HepG2 (cell line): ENCODE results near the gene TAOK3. TPM values are rescaled to one million over a fixed set of nuclear protein-coding genes. Genes with fewer than 3 reads are reported as not detected.

Source experiments
- ARID5B ChIP-seq: IDR thresholded peaks from 2 replicates; pipeline ENCODE4 v1.4.0; 2020; ENCODE audit warnings: mild to moderate bottlenecking, missing genetic modification reagents
- E2F1 ChIP-seq: sonication (generic); formaldehyde crosslinking; IDR thresholded peaks from 2 replicates; pipeline ENCODE4 v1.5.0; 2020; ENCODE audit warnings: missing genetic modification reagents
- GMEB1 ChIP-seq: sonication (generic); formaldehyde crosslinking; IDR thresholded peaks from 2 replicates; pipeline ENCODE4 v1.5.1; 2020; ENCODE audit warnings: missing genetic modification reagents, mild to moderate bottlenecking, borderline replicate concordance
- GTF3A ChIP-seq: sonication (generic); formaldehyde crosslinking; conservative IDR thresholded peaks from 2 replicates; pipeline ENCODE4 v1.4.0; 2020; ENCODE audit warnings: mild to moderate bottlenecking, missing genetic modification reagents
- HOXA5 ChIP-seq: sonication (generic); formaldehyde crosslinking; IDR thresholded peaks from 2 replicates; pipeline ENCODE4 v1.4.0; 2020; ENCODE audit warnings: missing genetic modification reagents
- IKZF1 ChIP-seq: fragments of 450-650 bp; IDR thresholded peaks from 2 replicates; pipeline ENCODE4 v1.7.1; 2016
- KDM6A ChIP-seq: IDR thresholded peaks from 2 replicates; pipeline ENCODE4 v1.6.1; 2016; ENCODE audit warnings: low read depth
- PITX1 ChIP-seq: sonication (generic); formaldehyde crosslinking; IDR thresholded peaks from 2 replicates; pipeline ENCODE4 v1.5.1; 2020; ENCODE audit warnings: mild to moderate bottlenecking, missing genetic modification reagents
- SOX13 ChIP-seq, 3 experiments: fragments of 450-650 bp in 1 of 3; sonication (generic) in 1 of 3; formaldehyde crosslinking in 1 of 3; IDR thresholded peaks in 2 of 3; conservative IDR thresholded peaks in 1 of 3; 2 replicates each; pipeline versions ENCODE4 v1.5.0 to v1.6.1; 2016 to 2020; ENCODE audit warnings: antibody characterized with exemption in 1 of 3, mild to moderate bottlenecking in 1 of 3, missing compliant biosample characterization in 1 of 3, missing genetic modification reagents in 1 of 3, moderate library complexity in 1 of 3
- SP2 ChIP-seq: sonication (generic); formaldehyde crosslinking; IDR thresholded peaks from 2 replicates; pipeline ENCODE4 v1.5.1; 2020; ENCODE audit warnings: mild to moderate bottlenecking, missing genetic modification reagents
- SUZ12 ChIP-seq: fragments of 150-350 bp; IDR thresholded peaks from 2 replicates; pipeline ENCODE4 v1.6.1; 2014; ENCODE audit warnings: low read depth, low read length
- TCF12 ChIP-seq, 2 experiments: fragments of 450-650 bp in 1 of 2; sonication (generic) in 1 of 2; formaldehyde crosslinking in 1 of 2; IDR thresholded peaks; 2 replicates each; pipeline versions ENCODE4 v1.6.1 to v1.8.0; 2017 to 2022; ENCODE audit warnings: antibody characterized with exemption in 1 of 2, mild to moderate bottlenecking in 1 of 2, missing genetic modification reagents in 1 of 2, moderate library complexity in 1 of 2
- WIZ ChIP-seq: sonication (generic); formaldehyde crosslinking; IDR thresholded peaks from 2 replicates; pipeline ENCODE4 v1.5.1; 2020; ENCODE audit warnings: mild to moderate bottlenecking, missing genetic modification reagents
- YY1 ChIP-seq: IDR thresholded peaks from 2 replicates; pipeline ENCODE4 v1.6.1; 2011; ENCODE audit warnings: low read length, low read depth, moderate library complexity, mild to moderate bottlenecking; ENCODE audit not compliant: insufficient read depth, insufficient replicate concordance
- ZBTB7A ChIP-seq: sonication (generic); formaldehyde crosslinking; IDR thresholded peaks from 2 replicates; pipeline ENCODE4 v1.8.0; 2022; ENCODE audit warnings: mild to moderate bottlenecking, missing genetic modification reagents
- ZNF180 ChIP-seq: sonication (generic); formaldehyde crosslinking; IDR thresholded peaks from 2 replicates; pipeline ENCODE4 v1.4.0; 2020; ENCODE audit warnings: low read depth, missing genetic modification reagents, borderline replicate concordance
- ZNF317 ChIP-seq: sonication (generic); formaldehyde crosslinking; IDR thresholded peaks from 2 replicates; pipeline ENCODE4 v1.5.0; 2020; ENCODE audit warnings: mild to moderate bottlenecking, missing genetic modification reagents
- ZNF639 ChIP-seq: conservative IDR thresholded peaks from 2 replicates; pipeline ENCODE4 v1.6.1; 2018; ENCODE audit warnings: missing genetic modification reagents
- ZSCAN9 ChIP-seq: IDR thresholded peaks from 2 replicates; pipeline ENCODE4 v1.6.1; 2016; ENCODE audit warnings: borderline replicate concordance
- polyA plus RNA-seq, 8 experiments: library from polyadenylated mRNA; depleted of rRNA in 3 of 8; stranded (reverse) in 7 of 8; unstranded in 1 of 8; fragments of >200 nt; fragmentation: Illumina TruSeq in 4 of 8; extraction: Trizol in 4 of 8; gene quantifications; 2 replicates each; pipeline versions ENCODE4 v1.2.1 to v1.2.3, GENCODE V29; 2011 to 2016; ENCODE audit warnings: low read depth in 4 of 8, missing spikeins in 1 of 8, mixed read lengths in 1 of 8; ENCODE audit not compliant: insufficient read depth in 1 of 8
- total RNA-seq, 5 experiments: library from RNA; depleted of rRNA; stranded (reverse); fragments of >200 nt; fragmentation: Illumina TruSeq; extraction: Trizol; gene quantifications; 2 replicates each; pipeline ENCODE4 v1.2.3, GENCODE V29; 2016; ENCODE audit warnings: low read depth in 1 of 5

TAOK3 gene
- total and polyA plus RNA-seq, 2 of the 13 experiments (the other 11 are each of a cell fraction or from before 2014, with no cell fraction given), result 10.4 to 12.3 TPM

- TF ChIP-seq TCF12 (IDR thresholded peaks at IDR 0.05) (no peak), TCF12 (CRISPR knock-in tag; IDR thresholded peaks at IDR 0.05) (no peak), GMEB1 (CRISPR knock-in tag) (no peak), GTF3A (CRISPR knock-in tag) (no peak), SOX13 (IDR thresholded peaks at IDR 0.05) (no peak), SOX13 (CRISPR knock-in tag; conservative IDR thresholded peaks at IDR 0.05 in 1 of 2, IDR thresholded peaks at IDR 0.05 in 1 of 2) (peak in 1 of 2 experiments; percentile 73; a peak in 2 of 4 replicates), ARID5B (CRISPR knock-in tag) (peak; percentile 83), KDM6A (CRISPR knock-in tag) (no peak), PITX1 (CRISPR knock-in tag) (peak; percentile 41; the same call in 1 of the 2 replicates), WIZ (CRISPR knock-in tag) (no peak), E2F1 (no peak), ZNF180 (no peak), SP2 (no peak), ZBTB7A (CRISPR knock-in tag) (no peak), ZNF317 (CRISPR knock-in tag) (0 out of 2 replicates have a peak, but pooled peaks have one; percentile 21), ZNF639 (CRISPR knock-in tag) (no peak), HOXA5 (0 out of 2 replicates have a peak, but pooled peaks have one; percentile 26), ZSCAN9 (CRISPR knock-in tag) (no peak), SUZ12 (no peak), IKZF1 (no peak), YY1 (no peak)
Observed at GRCh38 chr12:118120579-118121363, 251.9 kb downstream of the TAOK3 start (continued).
